ENCODE measurements around the gene NDUFS3.

NDUFS3 gene

GRCh38 chr11:47573321-47573720 is 5.6 kb upstream of the NDUFS3 start:
- H3K27ac ChIP-seq, result no peak overlapping the region
- TF ChIP-seq CTCF (conservative IDR thresholded peaks at IDR 0.05), result no peak

GRCh38 chr11:47577460-47578041 is 1.3 kb upstream of the NDUFS3 start:
- no peak for TF ChIP-seq CTCF (conservative IDR thresholded peaks at IDR 0.05)
- H3K27ac ChIP-seq, result peak overlapping the region; percentile 85

GRCh38 chr11:47583844-47584243 is 5.0 kb downstream of the NDUFS3 start:
- TF ChIP-seq CTCF (conservative IDR thresholded peaks at IDR 0.05), result no peak
- H3K27ac ChIP-seq, result no peak overlapping the region

GRCh38 chr11:47586098-47586855 is 7.4 kb downstream of the NDUFS3 start, which contains the start of gene FAM180B:
Gene FAM180B (plus strand): TSS chr11:47586678. CDS start chr11:47586769, 91 bp downstream.
- no peak for TF ChIP-seq CTCF (conservative IDR thresholded peaks at IDR 0.05)
- no peak within 1 kb of the TSS for H3K27ac ChIP-seq

- TF ChIP-seq CTCF (conservative IDR thresholded peaks at IDR 0.05), result no peak
- no peak overlapping the region for H3K27ac ChIP-seq
Observed at GRCh38 chr11:47587039-47587716, 8.3 kb downstream of the NDUFS3 start.

- TF ChIP-seq CTCF (conservative IDR thresholded peaks at IDR 0.05), result no peak
- no peak overlapping the region for H3K27ac ChIP-seq
Observed at GRCh38 chr11:47587723-47588326, 9.0 kb downstream of the NDUFS3 start.

GRCh38 chr11:47589118-47589517 is 10.2 kb downstream of the NDUFS3 start:
- TF ChIP-seq CTCF (conservative IDR thresholded peaks at IDR 0.05), result no peak
- no peak overlapping the region for H3K27ac ChIP-seq

All from VCaP (cell line).